ENCODE results near the gene CCDC13.

CCDC13 gene

DNA sequence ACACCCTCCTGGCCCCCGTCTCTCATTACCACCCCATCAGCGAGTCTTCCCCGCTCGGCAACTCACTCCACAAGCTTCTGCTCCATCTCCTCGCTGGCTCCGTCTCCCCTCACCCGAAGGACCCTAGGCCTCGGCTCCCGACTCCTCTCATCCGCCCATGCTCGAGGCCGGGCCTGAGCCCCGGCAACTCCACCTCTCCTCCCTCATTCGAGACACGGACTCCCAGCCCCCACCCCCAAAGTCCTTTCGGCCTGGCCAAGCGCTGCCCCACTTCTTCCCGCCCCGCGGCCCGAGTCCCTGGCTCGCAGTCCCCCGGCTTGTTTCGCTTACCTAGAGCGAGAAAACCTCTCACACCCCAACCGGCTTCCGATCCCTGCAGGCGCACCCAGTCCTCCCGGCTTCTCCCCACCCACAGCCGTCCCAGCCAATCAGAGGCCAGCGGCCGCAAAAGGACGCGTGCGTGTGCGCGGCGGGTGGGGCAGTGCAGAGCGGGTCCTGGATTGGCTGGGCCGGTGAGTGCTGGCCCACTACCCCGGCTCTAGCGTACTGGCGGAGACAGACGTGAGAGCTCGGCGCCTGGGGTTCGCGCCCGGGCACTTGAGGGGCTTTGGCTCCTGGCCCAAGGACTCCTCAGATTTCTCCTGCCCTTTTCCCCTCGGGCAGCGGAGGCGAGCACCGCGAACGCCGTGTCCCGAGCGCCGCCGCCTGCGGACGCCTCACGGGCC, 31.2 kb upstream of the CCDC13 start, which contains the start of gene HIGD1A:
Gene HIGD1A (minus strand): TSS at position 385 of the 725 bp plus-strand sequence. CDS start 10,237 bp downstream, outside the sequence.
- peak; percentile 98 to 99 for DNase-seq

DNA sequence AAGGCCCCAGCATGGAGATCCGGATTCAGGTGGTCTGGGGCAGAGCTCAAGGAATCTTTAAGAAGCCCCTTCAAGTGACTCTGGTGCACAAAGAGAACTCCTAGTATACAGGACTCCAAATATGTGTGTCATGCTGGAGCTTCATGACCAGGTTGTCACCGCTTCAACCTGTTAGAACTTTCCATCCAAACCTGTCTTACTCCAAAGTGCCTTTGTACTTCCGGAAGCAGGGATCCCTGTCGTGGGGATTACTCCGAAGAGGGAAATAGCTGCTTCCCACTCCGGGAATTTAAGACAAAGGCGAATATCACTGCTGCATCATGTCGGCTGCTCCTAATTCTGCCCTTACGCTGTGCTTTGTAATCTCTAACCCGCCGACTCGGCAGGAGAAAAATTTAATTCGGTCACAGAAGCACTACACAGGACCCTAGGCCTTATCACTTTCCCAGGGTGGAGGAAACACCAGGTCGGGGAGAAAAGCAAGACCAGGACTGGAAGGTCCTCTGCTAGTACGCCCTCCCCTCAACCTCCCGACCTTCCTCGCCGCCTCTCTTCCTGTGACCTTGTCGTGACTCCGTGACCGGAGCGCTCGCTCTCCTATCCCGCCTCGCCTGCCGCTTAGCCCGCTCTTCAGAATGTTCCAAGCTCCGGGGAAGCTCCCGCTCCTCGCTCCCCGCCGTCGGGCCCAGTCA, 30.5 kb upstream of the CCDC13 start:
- no peak for TF ChIP-seq GATA1 (IDR thresholded peaks at IDR 0.05; ENCODE audit: low read depth, low read length)
- no peak for TF ChIP-seq POLR2A (IDR thresholded peaks at IDR 0.05; ENCODE audit: low read length)
- peak; percentile 80 to 81 for DNase-seq

More for the DNA sequence above, 31.2 kb upstream of the CCDC13 start, which contains the start of gene HIGD1A:
- TF ChIP-seq POLR2A (IDR thresholded peaks at IDR 0.05; ENCODE audit: low read length) (peak; percentile 96), GATA1 (IDR thresholded peaks at IDR 0.05; ENCODE audit: low read depth, low read length) (no peak)

DNA sequence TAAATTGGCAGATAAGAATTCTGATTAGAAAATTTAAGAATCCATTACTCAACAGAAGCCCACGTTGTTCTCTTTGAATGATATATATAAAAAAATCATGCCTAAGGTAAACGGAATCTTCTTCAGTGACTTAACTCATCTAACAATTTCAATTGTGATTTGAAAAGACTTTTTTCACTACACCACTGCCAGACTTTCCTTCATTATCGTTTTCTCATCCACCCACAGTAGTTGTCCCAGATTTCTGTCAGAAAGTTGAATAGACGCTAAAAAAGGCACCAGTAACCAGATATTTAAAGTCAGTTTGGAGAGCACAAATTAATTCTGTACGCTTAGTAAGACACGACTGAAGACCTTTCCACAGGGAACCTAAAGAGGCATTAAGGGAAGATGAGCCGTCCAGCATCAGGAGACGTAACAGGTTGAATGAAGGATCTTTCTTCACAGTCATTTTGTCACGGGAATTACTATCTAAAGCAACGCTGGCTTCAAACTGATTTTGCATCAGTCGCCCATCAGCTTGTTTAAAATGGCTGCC, 29.9 kb upstream of the CCDC13 start:
- DNase-seq = no peak
- TF ChIP-seq POLR2A (IDR thresholded peaks at IDR 0.05; ENCODE audit: low read length) (no peak), GATA1 (IDR thresholded peaks at IDR 0.05; ENCODE audit: low read depth, low read length) (no peak)

DNA sequence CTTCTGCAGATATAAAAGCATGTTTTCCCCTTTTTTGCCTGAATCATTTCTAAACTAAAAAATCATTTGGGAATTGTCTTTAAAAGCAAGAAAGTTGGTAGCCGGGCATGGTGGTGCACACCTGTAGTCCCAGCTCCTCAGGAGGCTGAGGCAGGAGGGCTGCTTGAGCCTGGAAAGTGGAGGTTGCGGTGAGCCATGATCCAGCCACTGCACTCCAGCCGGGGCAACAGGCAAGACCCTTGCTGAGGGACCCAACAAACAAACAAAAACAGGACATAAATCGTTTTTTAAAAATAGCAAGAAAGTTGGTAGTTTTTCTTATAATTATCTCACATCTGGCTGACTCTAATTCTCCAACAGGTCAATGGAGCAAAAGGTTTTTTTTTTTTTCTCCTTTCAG, 28.7 kb upstream of the CCDC13 start:
- TF ChIP-seq POLR2A (IDR thresholded peaks at IDR 0.05; ENCODE audit: low read length) (no peak), GATA1 (IDR thresholded peaks at IDR 0.05; ENCODE audit: low read depth, low read length) (no peak)
- no peak for DNase-seq

DNA sequence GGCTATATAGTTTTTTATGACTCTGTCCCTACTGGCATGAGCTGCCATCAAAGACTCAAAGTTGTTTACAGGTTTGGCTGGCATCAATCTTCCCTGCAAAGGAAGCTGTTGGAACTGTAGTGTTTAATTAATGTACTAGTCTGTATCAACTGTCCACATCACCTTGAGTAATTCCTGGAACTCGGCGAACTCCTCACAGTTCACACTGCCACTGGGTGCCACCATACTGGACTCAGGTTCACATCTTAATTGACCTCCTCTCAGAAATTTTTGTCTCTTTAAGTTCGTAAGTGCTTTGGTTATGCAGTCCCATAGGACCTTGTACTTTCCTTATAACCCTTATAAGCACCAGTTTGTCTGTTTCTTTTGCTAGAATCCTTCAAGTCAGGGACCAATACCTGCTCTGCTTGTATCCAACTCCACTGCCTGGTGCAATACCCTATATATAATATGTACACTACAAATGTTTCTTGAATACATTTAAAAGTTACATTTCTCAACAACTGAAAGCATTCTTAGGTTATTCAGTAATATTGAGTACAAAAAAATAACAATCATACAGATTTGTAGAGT, 28.1 kb upstream of the CCDC13 start:
- no peak for TF ChIP-seq GATA1 (IDR thresholded peaks at IDR 0.05; ENCODE audit: low read depth, low read length)
- no peak for TF ChIP-seq POLR2A (IDR thresholded peaks at IDR 0.05; ENCODE audit: low read length)

DNA sequence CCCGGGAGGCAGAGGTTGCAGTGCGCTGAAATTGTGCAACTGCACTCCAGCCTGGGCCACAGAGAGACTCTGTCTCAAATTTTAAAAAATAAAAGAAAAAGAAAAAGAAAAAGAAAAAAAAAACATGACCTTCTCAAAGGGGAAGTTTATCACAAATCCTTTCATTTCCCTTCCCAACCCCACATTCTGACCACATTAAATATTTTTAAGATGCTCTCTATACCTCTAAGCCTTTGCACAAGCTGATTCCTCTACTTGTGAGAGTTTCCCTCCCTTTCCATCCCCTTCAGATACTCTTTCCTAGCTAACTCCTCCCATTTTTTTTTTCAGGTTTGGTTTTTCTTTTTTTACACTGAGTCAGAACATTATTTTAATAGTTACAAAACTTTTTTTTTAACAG, 27.2 kb upstream of the CCDC13 start:
- TF ChIP-seq GATA1 (IDR thresholded peaks at IDR 0.05; ENCODE audit: low read depth, low read length) = no peak
- no peak for TF ChIP-seq POLR2A (IDR thresholded peaks at IDR 0.05; ENCODE audit: low read length)
- no peak for DNase-seq

More for the DNA sequence above, 28.1 kb upstream of the CCDC13 start:
- DNase-seq = no peak

DNA sequence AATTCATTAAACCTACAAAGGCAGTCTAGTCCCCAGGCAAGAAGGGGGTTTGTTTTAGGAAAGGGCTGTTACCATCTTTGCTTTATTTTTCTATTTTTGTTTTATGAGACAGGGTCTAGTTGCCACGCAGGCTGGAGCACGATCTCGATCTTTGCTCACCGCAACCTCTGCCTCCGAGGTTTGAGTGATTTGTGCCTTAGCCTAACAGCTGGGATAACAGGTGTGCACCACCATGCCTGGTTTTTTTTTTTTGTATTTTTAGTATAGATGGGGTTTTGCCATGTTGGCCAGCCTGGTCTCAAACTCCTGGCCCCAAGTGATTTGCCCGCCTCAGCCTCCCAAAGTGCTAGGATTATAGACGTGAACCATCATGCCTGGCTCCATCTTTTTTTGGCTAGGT, 26.3 kb upstream of the CCDC13 start:
- TF ChIP-seq POLR2A (IDR thresholded peaks at IDR 0.05; ENCODE audit: low read length) (no peak), GATA1 (IDR thresholded peaks at IDR 0.05; ENCODE audit: low read depth, low read length) (no peak)
- DNase-seq = no peak

DNA sequence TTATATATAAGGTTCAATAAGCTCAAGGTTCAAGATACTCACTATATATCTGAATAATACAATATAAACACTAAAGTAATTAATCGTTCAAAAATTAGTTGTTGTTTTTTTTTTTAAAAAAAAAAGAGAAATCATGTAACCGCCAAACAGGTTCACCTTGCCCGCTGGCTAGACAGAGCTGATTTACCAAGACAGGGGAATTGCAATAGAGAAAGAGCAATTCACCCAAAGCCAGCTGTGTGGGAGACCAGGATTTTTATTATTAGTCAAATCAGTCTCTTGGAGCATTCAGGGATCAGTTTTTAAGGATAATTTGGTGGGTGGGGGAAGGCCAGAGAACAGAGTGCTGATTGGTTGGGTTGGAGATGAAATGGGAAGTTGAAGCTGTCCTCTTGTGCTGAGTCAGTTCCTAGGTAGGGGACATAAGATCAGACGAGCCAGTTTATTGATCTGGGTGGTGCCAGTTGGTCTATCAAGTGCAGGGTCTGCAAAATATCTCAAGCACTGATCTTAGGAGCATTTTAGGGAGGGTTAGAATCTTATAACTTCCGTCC, 23.4 kb upstream of the CCDC13 start:
- DNase-seq = peak in 1 of 2 experiments; percentile 17
- no peak for TF ChIP-seq GATA1 (IDR thresholded peaks at IDR 0.05; ENCODE audit: low read depth, low read length)
- no peak for TF ChIP-seq POLR2A (IDR thresholded peaks at IDR 0.05; ENCODE audit: low read length)

DNA sequence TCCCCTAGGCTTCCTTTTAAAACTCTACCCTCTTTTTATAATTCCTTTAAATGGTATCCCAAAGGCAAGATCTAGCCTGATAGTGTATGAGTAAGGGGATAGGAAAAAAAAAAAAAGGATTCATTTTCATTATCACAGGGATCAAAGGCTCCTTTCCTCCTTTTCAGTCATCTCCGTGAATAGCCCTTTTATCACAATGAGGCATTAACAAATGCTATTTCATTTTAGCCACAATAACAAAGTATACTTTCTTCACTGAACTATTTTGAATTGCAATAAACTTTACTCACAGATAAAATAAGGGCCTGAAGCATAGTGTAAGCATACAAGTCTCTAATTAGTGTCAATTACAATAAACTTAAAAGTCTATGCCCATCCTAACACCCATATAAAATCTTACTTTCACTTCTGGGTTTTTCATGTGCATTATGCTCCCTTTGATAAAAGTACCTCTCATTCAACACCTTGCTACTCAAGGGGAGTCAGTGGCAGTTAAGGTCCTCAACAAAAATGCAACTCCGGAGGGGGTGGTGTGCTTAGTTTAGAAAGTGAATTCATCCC, 22.6 kb upstream of the CCDC13 start:
- DNase-seq = no peak
- no peak for TF ChIP-seq GATA1 (IDR thresholded peaks at IDR 0.05; ENCODE audit: low read depth, low read length)
- TF ChIP-seq POLR2A (IDR thresholded peaks at IDR 0.05; ENCODE audit: low read length) = no peak

DNA sequence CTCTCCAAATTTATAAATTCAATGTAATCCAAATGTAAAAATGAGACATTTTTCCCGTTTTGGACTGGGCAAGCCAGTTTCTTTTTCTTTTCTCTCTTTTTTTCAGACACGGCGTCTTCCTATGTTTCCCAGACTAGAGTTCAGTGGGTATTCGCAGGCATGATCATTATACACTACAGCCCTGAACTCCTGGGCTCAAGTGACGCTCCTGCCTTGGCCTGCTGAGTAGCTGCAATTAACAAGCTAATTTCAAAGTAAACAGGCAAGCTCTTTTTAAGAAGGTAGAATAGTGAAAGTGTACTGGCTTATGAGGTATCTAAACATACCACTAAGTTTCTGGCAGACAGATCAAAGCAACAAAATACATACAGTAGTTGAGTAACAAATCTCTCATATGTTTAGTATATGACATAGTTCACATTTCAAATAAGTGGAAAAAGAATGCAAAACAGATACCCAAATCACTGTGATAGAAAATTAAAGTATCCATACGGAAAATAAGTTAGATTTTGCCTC, 17.7 kb upstream of the CCDC13 start:
- TF ChIP-seq GATA1 (IDR thresholded peaks at IDR 0.05; ENCODE audit: low read depth, low read length) (no peak), POLR2A (IDR thresholded peaks at IDR 0.05; ENCODE audit: low read length) (no peak)
- no peak for DNase-seq

DNA sequence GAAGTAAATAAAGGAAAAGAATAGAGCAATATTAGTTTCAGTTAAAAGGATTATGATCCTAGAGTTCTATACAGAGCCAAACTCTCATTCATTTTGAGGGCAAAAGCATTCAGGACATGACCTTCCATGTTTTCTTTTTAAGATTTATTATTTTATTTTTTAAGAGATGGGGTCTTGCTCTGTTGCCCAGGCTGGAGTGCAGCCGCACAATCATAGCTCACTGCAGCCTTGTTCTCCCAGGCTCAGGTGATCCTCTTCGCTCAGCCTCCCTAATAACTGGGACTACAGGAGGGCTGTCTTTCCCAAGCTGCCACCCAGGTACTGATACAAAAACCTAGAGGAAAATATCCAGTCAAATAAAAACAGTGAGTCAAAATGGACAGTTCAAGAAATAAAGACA, 13.6 kb upstream of the CCDC13 start:
- no peak for TF ChIP-seq POLR2A (IDR thresholded peaks at IDR 0.05; ENCODE audit: low read length)
- no peak for TF ChIP-seq GATA1 (IDR thresholded peaks at IDR 0.05; ENCODE audit: low read depth, low read length)
- DNase-seq = no peak

DNA sequence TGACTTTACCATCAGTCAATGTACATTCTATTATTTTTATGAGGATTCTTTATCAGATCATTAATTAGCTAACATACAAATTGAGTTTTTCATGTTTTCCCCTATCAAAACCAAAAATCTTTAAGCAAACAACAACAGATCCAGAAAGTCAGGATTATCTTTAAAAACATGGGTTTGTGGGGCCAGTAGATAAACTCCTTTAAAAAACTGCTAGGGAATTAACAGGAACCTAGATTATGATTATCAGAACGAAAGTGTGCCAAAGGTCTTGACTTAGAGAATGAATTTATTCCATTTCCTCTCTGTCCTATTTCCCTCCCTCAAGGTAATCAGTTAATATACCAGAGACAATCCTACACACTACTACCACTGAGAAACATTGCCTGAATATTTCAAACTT, 13.2 kb upstream of the CCDC13 start:
- peak; percentile 76 to 88 for DNase-seq

More for the DNA sequence above, 13.2 kb upstream of the CCDC13 start:
- no peak for TF ChIP-seq POLR2A (IDR thresholded peaks at IDR 0.05; ENCODE audit: low read length)
- TF ChIP-seq GATA1 (IDR thresholded peaks at IDR 0.05; ENCODE audit: low read depth, low read length) = no peak

All from erythroblast (primary cell).